HFF-Myc (cell line): ENCODE data around the gene ARHGEF4.
"Not testable (repeated sequence)": the region's sequence is repeated elsewhere in the genome, so short reads cannot be mapped to it uniquely, and the experiment has no call there.

Source experiments
- DNase-seq: peaks from one replicate; pipeline ENCODE4 v3.0.0-alpha.2; 2011; ENCODE audit warnings: low read depth; ENCODE audit errors: extremely low read depth
- H3K4me3 ChIP-seq: replicated peaks from 2 replicates; pipeline ENCODE4 v1.5.1; 2011; ENCODE audit warnings: low read depth, mild to moderate bottlenecking, control low read depth, low read length
- CTCF ChIP-seq: IDR thresholded peaks from 2 replicates; pipeline ENCODE4 v1.5.1; 2012; ENCODE audit warnings: mild to moderate bottlenecking, low read depth, low read length, control low read depth; ENCODE audit errors: missing control alignments

The ARHGEF4 gene

GRCh38 chr2:131067465-131068125 lies 230.9 kb downstream of the ARHGEF4 start:
- TF ChIP-seq CTCF, result no peak
- H3K4me3 ChIP-seq, result no peak overlapping the region
- DNase-seq, result no peak

DNA sequence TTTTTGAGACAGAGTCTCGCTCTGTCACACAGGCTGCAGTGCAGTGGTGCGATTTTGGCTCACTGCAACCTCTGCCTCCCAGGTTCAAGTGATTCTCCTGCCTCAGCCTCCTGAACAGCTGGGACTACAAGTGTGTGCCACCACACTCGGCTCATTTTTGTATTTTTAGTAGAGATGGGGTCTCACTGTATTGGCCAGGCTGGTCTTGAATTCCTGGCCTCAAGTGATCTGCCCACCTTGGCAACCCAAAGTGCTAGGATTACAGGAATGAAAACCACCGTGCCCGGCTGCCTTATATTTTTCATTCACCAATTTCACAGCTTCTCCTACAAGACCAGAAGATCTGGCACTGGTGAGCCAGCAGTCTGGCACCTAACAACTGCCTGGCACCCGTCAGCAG lies 231.5 kb downstream of the ARHGEF4 start:
- not testable (repeated sequence) for DNase-seq, H3K4me3 ChIP-seq

DNA sequence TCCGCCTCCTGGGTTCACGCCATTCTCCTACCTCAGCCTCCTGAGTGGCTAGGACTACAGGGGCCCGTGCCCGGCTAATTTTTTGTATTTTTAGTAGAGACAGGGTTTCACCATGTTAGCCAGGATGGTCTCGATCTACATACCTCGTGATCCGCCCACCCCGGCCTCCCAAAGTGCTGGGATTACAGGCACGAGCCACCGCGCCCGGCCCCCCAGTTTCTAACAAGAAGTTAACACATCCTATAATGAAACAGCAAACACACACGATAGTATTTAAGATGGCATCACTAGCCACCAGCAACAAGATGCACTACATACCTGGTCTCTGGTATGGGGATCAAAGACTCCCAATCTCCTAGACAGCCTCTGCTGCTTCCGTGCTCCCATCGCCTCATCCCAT lies 238.9 kb downstream of the ARHGEF4 start:
- H3K4me3 ChIP-seq, DNase-seq: not testable (repeated sequence)

DNA sequence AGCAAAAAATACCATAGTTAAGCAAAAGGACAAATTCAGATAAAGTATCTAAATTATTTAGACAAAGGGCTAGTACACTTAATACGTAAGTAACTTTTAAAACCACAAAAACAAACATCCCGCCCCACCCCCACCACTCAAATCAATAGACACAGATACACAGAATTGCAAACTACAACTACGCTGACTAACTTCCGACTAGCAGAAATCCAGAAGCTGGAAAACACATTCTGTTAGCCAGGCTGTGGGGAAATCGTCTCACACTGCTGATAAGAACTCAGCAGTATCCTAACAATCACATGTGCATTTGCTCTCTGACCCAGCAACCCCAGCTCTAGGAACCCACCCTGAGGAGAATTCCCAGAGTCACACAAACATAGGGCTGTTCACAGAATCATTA lies 240.0 kb downstream of the ARHGEF4 start:
- no peak for DNase-seq
- no peak for TF ChIP-seq CTCF
- no peak overlapping the region for H3K4me3 ChIP-seq

DNA sequence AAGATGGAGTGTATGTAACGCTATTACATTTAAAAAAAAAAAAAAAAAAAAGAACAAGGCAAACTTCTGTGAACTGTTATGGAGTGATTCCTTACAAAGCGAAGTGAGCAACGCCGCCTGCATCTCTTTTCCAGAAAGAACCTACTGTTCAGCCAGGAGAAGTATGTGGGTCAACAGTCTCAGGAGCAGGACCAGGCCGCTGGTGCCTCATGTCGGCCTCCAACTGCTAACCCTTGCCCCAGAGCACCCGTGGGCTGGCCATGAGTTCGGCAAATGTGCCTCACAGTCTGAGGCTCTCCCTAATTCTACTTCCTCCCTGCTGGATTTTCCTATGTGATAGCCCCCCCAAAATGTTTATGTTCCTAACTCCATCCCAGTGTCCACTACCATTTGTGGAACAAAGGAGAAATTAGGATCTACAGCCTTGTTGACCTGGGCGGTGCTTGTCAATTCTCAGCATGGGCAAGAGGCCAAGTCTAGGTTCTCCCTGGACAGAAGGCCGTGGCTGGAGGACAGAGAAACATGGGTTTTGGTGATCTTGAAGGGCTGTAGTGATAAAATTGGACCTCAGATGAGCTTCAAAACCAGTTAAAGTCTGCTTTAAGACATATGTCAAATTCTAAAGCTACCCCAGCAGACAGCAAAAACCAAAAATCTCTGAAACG lies 240.6 kb downstream of the ARHGEF4 start:
- no peak overlapping the region for H3K4me3 ChIP-seq
- no peak for DNase-seq
- no peak for TF ChIP-seq CTCF

DNA sequence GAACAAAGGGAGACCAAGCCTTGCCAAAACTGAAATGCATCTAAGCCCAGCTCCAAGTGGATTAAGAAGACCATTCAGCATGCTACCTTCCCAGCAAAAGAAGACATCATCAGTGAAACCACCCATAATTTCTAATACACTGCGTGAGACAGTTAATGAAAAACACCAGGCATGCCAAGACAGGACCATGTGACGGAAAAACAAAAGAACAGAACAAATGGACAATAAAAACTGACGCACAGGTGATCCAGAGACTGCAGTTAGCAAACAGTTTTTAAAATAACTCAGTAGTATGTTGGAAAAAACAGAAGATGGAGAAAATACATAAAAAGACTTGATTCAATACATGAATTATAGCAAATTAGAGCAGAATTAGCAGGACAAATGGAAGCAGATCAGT lies 241.3 kb downstream of the ARHGEF4 start:
- DNase-seq, result no peak
- TF ChIP-seq CTCF, result no peak
- H3K4me3 ChIP-seq, result no peak overlapping the region

GRCh38 chr2:131079931-131080330 lies 243.2 kb downstream of the ARHGEF4 start:
- H3K4me3 ChIP-seq, DNase-seq: not testable (repeated sequence)

GRCh38 chr2:131081190-131081589 lies 244.5 kb downstream of the ARHGEF4 start:
- TF ChIP-seq CTCF, result no peak
- H3K4me3 ChIP-seq, result no peak overlapping the region
- DNase-seq, result no peak
